Muscle layer of colon (tissue), 2 donors: ENCODE results near the gene ZNF385C.

ENCODE experiments used
- H3K27ac ChIP-seq: one replicate; pipeline ENCODE4 v1.7.0; 2013; ENCODE audit warnings: low read depth, mild to moderate bottlenecking, low read length, moderate library complexity
- H3K27me3 ChIP-seq, 2 donors: one replicate each; pipeline ENCODE4 v1.7.0; 2013; ENCODE audit warnings: low read length in 2 of 2, mild to moderate bottlenecking in 2 of 2; ENCODE audit not compliant: insufficient read depth in 2 of 2, control insufficient read depth in 1 of 2
- H3K36me3 ChIP-seq: one replicate; pipeline ENCODE4 v1.7.0; 2013; ENCODE audit warnings: mild to moderate bottlenecking, low read length; ENCODE audit not compliant: insufficient read depth
- H3K4me1 ChIP-seq: one replicate; pipeline ENCODE4 v1.7.0; 2013; ENCODE audit warnings: mild to moderate bottlenecking, low read length; ENCODE audit not compliant: insufficient read depth
- H3K4me3 ChIP-seq, 2 donors: one replicate each; pipeline ENCODE4 v1.7.0; 2013; ENCODE audit warnings: low read length in 2 of 2, low read depth in 1 of 2, mild to moderate bottlenecking in 1 of 2, moderate library complexity in 1 of 2
- H3K9ac ChIP-seq: one replicate; pipeline ENCODE4 v1.7.0; 2013; ENCODE audit warnings: low read length
- H3K9me3 ChIP-seq: one replicate; pipeline ENCODE4 v1.7.0; 2013; ENCODE audit warnings: mild to moderate bottlenecking, low read length
- donor health status: abdominal sarcoma.
- donor health status: Adenocarcinoma of cecum.

The ZNF385C gene

DNA sequence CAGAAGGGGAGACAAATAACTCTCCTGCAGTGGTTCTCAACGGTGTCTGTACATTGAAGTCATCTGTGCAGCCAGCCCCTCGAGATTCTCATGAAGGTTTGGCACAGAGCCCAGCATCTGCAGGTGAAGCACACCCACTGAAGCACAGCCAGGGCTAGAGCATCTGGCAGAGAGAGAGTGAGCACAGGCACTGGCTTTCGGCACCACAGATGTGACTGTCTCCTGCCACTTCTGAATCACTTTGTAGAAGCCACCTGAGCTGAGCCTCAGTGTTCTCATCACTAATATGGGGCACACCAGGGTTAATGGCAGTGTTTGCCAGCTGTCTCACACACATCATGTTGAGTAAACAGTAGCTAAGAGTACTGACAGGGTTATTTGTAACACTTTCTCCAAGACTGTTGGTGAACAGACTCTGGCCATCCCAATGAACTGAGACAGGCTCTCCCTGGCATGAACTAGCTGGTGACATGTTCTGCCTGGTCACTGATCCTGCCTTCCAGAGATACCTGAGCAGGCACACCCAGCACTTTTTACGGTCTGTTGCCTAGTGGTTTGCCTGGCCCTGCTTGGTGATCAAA is 35.3 kb upstream of the ZNF385C start:
- no peak overlapping the region for H3K4me3 ChIP-seq
- peaks cover 27% of the 10 kb centered on the region for H3K36me3 ChIP-seq
- H3K27ac ChIP-seq, result no peak overlapping the region
- no peaks in the 10 kb centered on the region for H3K9me3 ChIP-seq
- H3K9ac ChIP-seq, result no peak overlapping the region
- peaks cover 36% of the 10 kb centered on the region for H3K4me1 ChIP-seq
- no peaks in the 10 kb centered on the region for H3K27me3 ChIP-seq

DNA sequence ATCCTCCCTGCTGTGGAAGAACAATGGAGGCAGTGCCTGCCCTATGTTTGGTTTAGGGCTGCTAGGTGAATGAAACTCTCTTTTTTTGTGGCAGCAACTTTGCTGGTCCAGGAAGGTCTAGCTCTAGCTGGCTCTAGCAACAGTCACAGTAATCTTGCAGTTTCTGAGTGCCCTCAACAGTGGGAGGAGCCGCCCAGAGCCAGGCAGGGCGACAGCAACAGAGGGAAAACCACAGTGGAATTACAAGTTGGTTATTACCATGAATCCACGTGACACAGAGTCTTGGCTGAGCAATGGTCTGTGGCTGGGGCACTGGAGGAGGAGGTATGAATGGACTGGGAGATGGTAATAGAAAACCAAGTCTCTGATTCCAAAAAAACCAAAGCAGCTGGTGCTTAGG is 34.7 kb upstream of the ZNF385C start:
- Histone ChIP-seq H3K4me3 (no peak overlapping the region), H3K9me3 (no peaks in the 10 kb centered on the region), H3K4me1 (peaks cover 30% of the 10 kb centered on the region), H3K27ac (peak overlapping the region; percentile 3), H3K36me3 (peaks cover 33% of the 10 kb centered on the region), H3K27me3 (no peaks in the 10 kb centered on the region), H3K9ac (no peak overlapping the region)

GRCh38 chr17:42131981-42132432 is 33.7 kb upstream of the ZNF385C start:
- Histone ChIP-seq H3K9ac (no peak overlapping the region), H3K9me3 (no peaks in the 10 kb centered on the region), H3K27me3 (no peaks in the 10 kb centered on the region), H3K36me3 (peaks cover 41% of the 10 kb centered on the region), H3K4me1 (peaks cover 28% of the 10 kb centered on the region), H3K27ac (no peak overlapping the region), H3K4me3 (no peak overlapping the region)

GRCh38 chr17:42131232-42131631 is 33.0 kb upstream of the ZNF385C start:
- Histone ChIP-seq H3K9ac (no peak overlapping the region), H3K9me3 (no peaks in the 10 kb centered on the region), H3K27me3 (no peaks in the 10 kb centered on the region), H3K4me3 (no peak overlapping the region), H3K36me3 (peaks cover 46% of the 10 kb centered on the region), H3K4me1 (peaks cover 28% of the 10 kb centered on the region), H3K27ac (no peak overlapping the region)

DNA sequence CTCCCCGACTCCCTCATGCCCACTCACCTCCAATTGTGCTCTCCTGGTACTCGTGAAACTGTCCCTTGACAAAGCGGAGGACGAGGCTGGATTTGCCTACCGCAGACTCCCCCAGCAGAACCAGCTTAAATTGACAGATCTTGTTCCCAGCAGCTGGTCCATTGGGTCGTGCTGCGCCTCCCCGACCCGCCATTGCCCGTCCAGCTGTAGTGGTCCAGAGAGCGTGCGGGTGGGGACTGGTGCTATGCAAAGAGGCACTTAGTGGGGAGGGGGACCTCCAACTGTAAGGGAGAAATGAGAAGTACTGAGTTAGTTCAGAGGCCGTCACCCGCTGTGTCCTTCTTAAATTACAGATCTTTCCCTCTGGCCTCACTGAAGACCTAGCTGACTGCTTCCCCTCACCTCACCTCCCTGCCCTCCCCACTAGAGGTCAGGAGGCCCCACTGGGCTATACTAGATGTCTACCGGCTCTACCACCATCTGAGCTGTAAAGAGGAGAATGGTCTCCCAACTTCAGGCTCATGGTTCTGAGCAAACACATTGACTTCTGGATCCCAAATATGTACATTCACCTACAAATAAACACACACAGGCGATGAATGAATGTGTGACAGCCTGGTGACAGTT is 32.1 kb upstream of the ZNF385C start:
- Histone ChIP-seq H3K27ac (no peak overlapping the region), H3K4me3 (no peak overlapping the region), H3K36me3 (peaks cover 51% of the 10 kb centered on the region), H3K9ac (no peak overlapping the region), H3K4me1 (peaks cover 28% of the 10 kb centered on the region), H3K27me3 (no peaks in the 10 kb centered on the region), H3K9me3 (no peaks in the 10 kb centered on the region)

DNA sequence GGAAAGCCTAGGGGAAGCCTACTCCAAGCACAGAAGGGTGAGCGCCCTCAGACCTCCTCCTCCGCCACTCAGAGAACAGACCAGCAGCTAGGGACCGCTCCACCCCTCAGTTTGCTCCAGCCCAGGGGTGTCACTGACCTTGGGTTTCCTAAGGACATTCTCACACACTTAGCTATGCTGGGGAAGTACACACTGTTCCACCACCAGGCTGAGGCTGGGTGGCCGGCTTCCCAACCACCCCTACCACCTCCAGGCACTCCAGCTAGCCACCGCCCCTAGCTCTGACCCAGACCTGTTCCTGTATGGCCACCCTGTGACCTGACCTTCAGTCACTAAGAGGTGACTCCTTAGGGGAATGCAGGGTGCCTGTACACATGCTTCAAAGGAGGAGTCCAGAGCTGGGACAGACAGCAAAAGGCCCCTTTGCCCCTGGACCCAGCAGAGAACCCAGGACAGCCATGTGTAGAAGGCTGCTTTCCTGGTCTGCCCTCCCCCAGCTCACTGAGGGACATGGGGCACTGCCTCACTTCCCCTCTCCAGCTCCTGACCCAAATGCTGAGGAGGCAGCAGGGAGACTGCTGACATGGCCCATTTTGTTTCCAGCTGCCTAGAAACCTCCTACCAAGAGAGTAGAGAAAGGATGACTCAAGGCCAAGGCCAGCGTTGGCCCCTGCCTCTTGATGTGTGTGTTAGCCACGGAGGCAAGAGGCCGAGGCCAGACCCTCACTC is 31.0 kb upstream of the ZNF385C start:
- Histone ChIP-seq H3K9me3 (no peaks in the 10 kb centered on the region), H3K36me3 (peaks cover 54% of the 10 kb centered on the region), H3K4me1 (peaks cover 28% of the 10 kb centered on the region), H3K27me3 (no peaks in the 10 kb centered on the region), H3K27ac (no peak overlapping the region), H3K9ac (no peak overlapping the region), H3K4me3 (no peak overlapping the region)

- peaks cover 19% of the 10 kb centered on the region for H3K4me1 ChIP-seq
- no peaks in the 10 kb centered on the region for H3K9me3 ChIP-seq
- H3K9ac ChIP-seq, result no peak overlapping the region
- H3K36me3 ChIP-seq, result peaks cover 54% of the 10 kb centered on the region
- no peaks in the 10 kb centered on the region for H3K27me3 ChIP-seq
- H3K4me3 ChIP-seq, result no peak overlapping the region
- H3K27ac ChIP-seq, result no peak overlapping the region
Measured at GRCh38 chr17:42127414-42127813, 29.1 kb upstream of the ZNF385C start.

- Histone ChIP-seq H3K27me3 (no peaks in the 10 kb centered on the region), H3K4me1 (peaks cover 19% of the 10 kb centered on the region), H3K9ac (no peak overlapping the region), H3K36me3 (peaks cover 54% of the 10 kb centered on the region), H3K9me3 (no peaks in the 10 kb centered on the region), H3K4me3 (no peak overlapping the region), H3K27ac (no peak overlapping the region)
Measured at GRCh38 chr17:42126836-42127235, 28.6 kb upstream of the ZNF385C start.

- Histone ChIP-seq H3K36me3 (peaks cover 48% of the 10 kb centered on the region), H3K27me3 (no peaks in the 10 kb centered on the region), H3K9ac (no peak overlapping the region), H3K4me3 (no peak overlapping the region), H3K9me3 (no peaks in the 10 kb centered on the region), H3K27ac (no peak overlapping the region), H3K4me1 (peaks cover 14% of the 10 kb centered on the region)
Measured at GRCh38 chr17:42125565-42125964, 27.3 kb upstream of the ZNF385C start.

GRCh38 chr17:42124256-42124655 is 26.0 kb upstream of the ZNF385C start:
- Histone ChIP-seq H3K27me3 (no peaks in the 10 kb centered on the region), H3K36me3 (peaks cover 36% of the 10 kb centered on the region), H3K9me3 (no peaks in the 10 kb centered on the region), H3K4me3 (no peak overlapping the region), H3K27ac (no peak overlapping the region), H3K9ac (no peak overlapping the region), H3K4me1 (peaks cover 20% of the 10 kb centered on the region)

DNA sequence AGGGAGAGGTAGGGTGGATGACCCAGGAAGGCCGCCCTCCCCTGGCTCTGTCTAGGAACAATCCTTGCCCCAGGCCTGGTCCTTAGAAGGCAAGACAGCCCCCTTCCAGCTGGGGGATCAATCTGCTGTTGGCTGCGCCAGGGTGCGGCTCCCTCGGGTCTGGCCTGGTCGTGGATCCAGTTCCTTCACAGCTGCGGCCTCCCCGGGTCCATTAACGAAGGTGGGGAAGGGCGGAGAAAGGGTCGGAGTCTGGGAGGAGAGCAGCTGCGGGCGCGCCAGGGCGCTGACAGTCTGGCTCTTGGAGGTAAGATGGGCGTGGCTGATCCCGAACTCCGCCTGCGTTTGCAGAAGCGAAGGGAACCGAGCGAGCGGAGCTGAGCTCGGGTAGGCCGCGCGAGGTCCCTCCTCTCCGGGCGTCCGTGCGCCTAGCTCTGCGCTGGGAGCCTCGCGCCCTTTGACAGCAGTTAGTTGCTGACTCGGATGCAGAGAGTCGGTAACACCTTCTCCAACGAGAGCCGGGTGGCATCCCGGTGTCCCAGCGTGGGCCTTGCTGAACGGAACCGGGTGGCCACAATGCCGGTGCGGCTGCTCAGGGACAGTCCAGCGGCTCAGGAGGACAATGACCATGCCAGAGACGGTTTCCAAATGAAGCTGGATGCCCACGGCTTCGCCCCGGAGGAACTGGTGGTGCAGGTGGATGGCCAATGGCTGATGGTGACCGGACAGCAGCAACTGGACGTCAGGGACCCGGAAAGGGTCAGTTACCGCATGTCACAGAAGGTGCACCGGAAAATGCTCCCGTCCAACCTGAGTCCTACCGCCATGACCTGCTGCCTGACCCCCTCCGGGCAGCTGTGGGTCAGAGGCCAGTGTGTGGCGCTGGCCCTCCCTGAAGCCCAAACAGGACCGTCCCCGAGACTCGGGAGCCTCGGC is 24.4 kb upstream of the ZNF385C start, which contains the start of gene HSPB9:
Gene HSPB9 (plus strand): TSS at position 434 of the 933 bp plus-strand sequence. CDS start 47 bp downstream, at position 481.
- H3K36me3 ChIP-seq, result peaks cover 34% of the 10 kb centered on the region
- H3K4me1 ChIP-seq, result peaks cover 20% of the 10 kb centered on the region
- H3K27ac ChIP-seq, result peak within 1 kb of the TSS; percentile 19
- H3K9me3 ChIP-seq, result no peaks in the 10 kb centered on the region
- peak within 1 kb of the TSS; percentile 33 to 65 for H3K4me3 ChIP-seq
- no peak within 1 kb of the TSS for H3K9ac ChIP-seq
- H3K27me3 ChIP-seq, result no peaks in the 10 kb centered on the region
